CD4-positive, alpha-beta memory T cell (primary cell): ENCODE measurements around the gene RNASE11. TPM values are rescaled to one million over a fixed set of nuclear protein-coding genes. Genes with fewer than 3 reads are reported as not detected.

Experiments
- CTCF ChIA-PET: fragments of 350-600 bp; sonication (Branson Sonifier 250); formaldehyde crosslinking; loops from one replicate; lab custom pipeline; 2021; ENCODE audit warnings: inconsistent platforms; ENCODE audit not compliant: partially characterized antibody; lab: Charles Lee
- POLR2A ChIA-PET: fragments of 350-600 bp; sonication (Branson Sonifier 250); formaldehyde crosslinking; loops from one replicate; lab custom pipeline; 2021; ENCODE audit not compliant: partially characterized antibody; lab: Charles Lee
- DNase-seq, 5 donors: peaks; one replicate each; pipeline versions ENCODE4 v3.0.0 to v3.0.0-alpha.2; 2020 to 2022; ENCODE audit warnings: mixed read lengths in 1 of 5
- H3K27ac ChIP-seq: one replicate; pipeline ENCODE4 v1.7.0; 2013; ENCODE audit warnings: low read depth, low read length
- H3K27me3 ChIP-seq: 2 replicates; pipeline ENCODE4 v1.7.0; 2013; ENCODE audit warnings: mild to moderate bottlenecking, low read length, moderate library complexity; ENCODE audit not compliant: insufficient read depth
- H3K36me3 ChIP-seq: 2 replicates; pipeline ENCODE4 v1.7.0; 2013; ENCODE audit warnings: mild to moderate bottlenecking, low read length, moderate library complexity; ENCODE audit not compliant: insufficient read depth
- H3K4me1 ChIP-seq: 2 replicates; pipeline ENCODE4 v1.7.0; 2013; ENCODE audit warnings: mild to moderate bottlenecking, low read length, moderate library complexity; ENCODE audit not compliant: insufficient read depth
- H3K4me3 ChIP-seq, 2 donors: one replicate each; pipeline ENCODE4 v1.7.0; 2013; ENCODE audit warnings: low read length in 2 of 2, mild to moderate bottlenecking in 1 of 2
- H3K9me3 ChIP-seq, 2 donors: one replicate each; pipeline ENCODE4 v1.7.0; 2013; ENCODE audit warnings: low read length in 2 of 2, control low read depth in 1 of 2; ENCODE audit not compliant: control insufficient read depth in 1 of 2
- H3K27ac Mint-ChIP-seq, 7 donors: one replicate each; pipeline ENCODE4 v1.8.0; 2020 to 2021; ENCODE audit warnings: mixed read lengths in 7 of 7, mild to moderate bottlenecking in 6 of 7, inconsistent platforms in 3 of 7, moderate library complexity in 3 of 7
- H3K27me3 Mint-ChIP-seq, 2 donors: one replicate each; pipeline ENCODE4 v1.8.0; 2020 to 2021; ENCODE audit warnings: mixed read lengths in 2 of 2
- H3K36me3 Mint-ChIP-seq, 2 donors: one replicate each; pipeline ENCODE4 v1.8.0; 2020 to 2021; ENCODE audit warnings: mixed read lengths in 2 of 2, inconsistent platforms in 1 of 2, mild to moderate bottlenecking in 1 of 2
- H3K4me1 Mint-ChIP-seq, 4 donors: one replicate each; pipeline ENCODE4 v1.8.0; 2020 to 2021; ENCODE audit warnings: mixed read lengths in 4 of 4, mild to moderate bottlenecking in 1 of 4
- H3K4me3 Mint-ChIP-seq, 8 donors: one replicate each; pipeline ENCODE4 v1.8.0; 2020 to 2021; ENCODE audit warnings: mixed read lengths in 8 of 8, mild to moderate bottlenecking in 7 of 8, moderate library complexity in 6 of 8, inconsistent platforms in 3 of 8
- H3K9me3 Mint-ChIP-seq, 8 donors: one replicate each; pipeline ENCODE4 v1.8.0; 2020 to 2021; ENCODE audit warnings: mixed read lengths in 8 of 8, mild to moderate bottlenecking in 5 of 8, inconsistent platforms in 3 of 8, moderate library complexity in 1 of 8
- intact Hi-C: fragments of 100-400 bp; cut with micrococcal nuclease; formaldehyde crosslinking; loops from one replicate; pipeline ENCODE4 v1.15.1; 2023
- polyA plus RNA-seq, 2 donors: library from polyadenylated mRNA; unstranded; fragments of 300-500 nt; fragmentation: Illumina TruSeq; gene quantifications; one replicate each; pipeline ENCODE4 v1.2.3, GENCODE V29; 2021
- total RNA-seq, 2 experiments: library from RNA; stranded (reverse); gene quantifications; one replicate each; pipeline ENCODE4 v1.2.3, GENCODE V29; 2021

Gene RNASE11
- total and polyA plus RNA-seq, 4 experiments from 2014 or later, result not detected

GRCh38 chr14:20550926-20551325 is 36.9 kb downstream of the RNASE11 start:
- Histone ChIP-seq H3K36me3 (no peaks in the 10 kb centered on the region), H3K4me1 (no peaks in the 10 kb centered on the region), H3K27ac (no peak overlapping the region), H3K27me3 (no peaks in the 10 kb centered on the region), H3K9me3 (no peaks in the 10 kb centered on the region), H3K4me3 (no peak overlapping the region)
- Mint-ChIP-seq H3K4me3 (no peak overlapping the region), H3K27me3 (peaks cover 2 to 3% of the 10 kb centered on the region in 2 donors), H3K9me3 (no peaks in the 10 kb centered on the region), H3K4me1 (no peaks in the 10 kb centered on the region), H3K36me3 (no peaks in the 10 kb centered on the region), H3K27ac (no peak overlapping the region)
- intact Hi-C loops, result no loop called here
- ChIA-PET CTCF (interaction anchor here (1.5 to 1.7 kb wide), 2 partner anchors 20 to 135 kb away, joined by 4 to 5 read pairs; no protein-coding TSS in a partner anchor), POLR2A (no interaction called here)
- no peak for DNase-seq

DNA sequence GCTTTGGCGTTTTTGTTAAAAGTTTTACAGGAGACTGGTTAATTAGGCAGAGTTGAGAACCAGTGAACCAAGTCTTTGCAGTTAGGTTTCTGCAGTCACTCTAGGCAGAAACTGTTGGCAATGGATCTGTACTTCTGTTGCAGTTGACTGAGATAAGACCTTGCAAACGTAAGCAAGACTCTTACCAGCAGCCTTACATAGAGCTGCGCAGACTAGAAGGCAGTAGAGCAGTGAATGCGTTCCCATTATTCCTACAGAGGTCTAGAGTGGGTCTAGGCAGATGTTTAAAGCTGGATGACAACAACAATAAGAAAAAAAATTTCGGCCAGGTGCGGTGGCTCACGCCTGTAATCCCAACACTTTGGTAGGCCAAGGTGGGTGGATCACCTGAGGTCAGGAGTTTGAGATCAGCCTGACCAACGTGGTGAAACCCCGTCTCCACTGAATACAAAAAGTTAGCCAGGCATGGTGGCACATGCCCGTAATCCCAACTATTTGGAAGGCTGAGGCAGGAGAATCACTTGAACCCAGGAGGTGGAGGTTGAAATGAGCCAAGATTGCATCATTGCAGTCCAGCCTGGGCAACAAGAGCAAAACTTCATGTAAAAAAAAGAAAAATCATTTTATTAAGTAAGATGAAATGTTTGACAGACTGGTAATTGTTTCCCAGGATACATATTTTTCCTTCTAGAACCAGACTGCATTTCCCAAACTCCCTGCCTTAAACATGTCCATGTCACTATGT is 39.2 kb downstream of the RNASE11 start:
- CTCF ChIA-PET, result interaction anchor here (1.5 kb wide), 1 partner anchor 18 kb away, joined by 5 read pairs; no protein-coding TSS in a partner anchor
- H3K36me3 Mint-ChIP-seq, result no peaks in the 10 kb centered on the region

DNA sequence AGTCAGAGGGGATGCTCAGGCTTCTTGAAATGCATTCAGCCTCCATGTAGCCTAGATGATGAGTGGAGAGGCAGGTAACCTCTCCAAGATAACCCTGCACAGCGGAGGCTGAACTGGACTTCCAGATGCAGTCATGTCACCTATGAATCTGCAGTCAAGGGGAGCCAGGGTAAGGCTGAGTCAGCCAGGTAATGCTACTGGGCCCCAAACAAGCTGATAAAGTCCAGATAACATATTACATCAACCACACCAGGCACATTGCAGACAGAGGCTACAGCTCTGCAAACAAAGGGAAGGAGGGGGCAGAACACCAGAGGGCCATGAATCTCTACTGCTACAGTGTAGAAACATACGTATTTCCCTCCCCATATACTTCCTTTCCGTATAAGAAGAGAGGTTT is 40.9 kb downstream of the RNASE11 start:
- Mint-ChIP-seq H3K4me1 (no peaks in the 10 kb centered on the region), H3K36me3 (no peaks in the 10 kb centered on the region), H3K4me3 (no peak overlapping the region), H3K27ac (no peak overlapping the region), H3K9me3 (peaks cover 0 to 2% (median 0%) of the 10 kb centered on the region in 8 donors), H3K27me3 (peaks cover 9 to 17% of the 10 kb centered on the region in 2 donors)
- Histone ChIP-seq H3K36me3 (no peaks in the 10 kb centered on the region), H3K9me3 (no peaks in the 10 kb centered on the region), H3K4me1 (no peaks in the 10 kb centered on the region), H3K27me3 (no peaks in the 10 kb centered on the region), H3K4me3 (no peak overlapping the region), H3K27ac (no peak overlapping the region)
- POLR2A ChIA-PET, result no interaction called here
- DNase-seq, result no peak
- CTCF ChIA-PET, result interaction anchor here (1.5 kb wide), 1 partner anchor 16 kb away, joined by 5 read pairs; no protein-coding TSS in a partner anchor
- intact Hi-C loops, result no loop called here

More for the DNA sequence above, 39.2 kb downstream of the RNASE11 start:
- Histone ChIP-seq H3K27ac (no peak overlapping the region), H3K36me3 (no peaks in the 10 kb centered on the region), H3K27me3 (no peaks in the 10 kb centered on the region), H3K9me3 (no peaks in the 10 kb centered on the region), H3K4me3 (no peak overlapping the region), H3K4me1 (no peaks in the 10 kb centered on the region)
- Mint-ChIP-seq H3K9me3 (peaks cover 0 to 2% (median 0%) of the 10 kb centered on the region in 8 donors), H3K4me1 (no peaks in the 10 kb centered on the region), H3K27ac (no peak overlapping the region), H3K4me3 (no peak overlapping the region), H3K27me3 (peaks cover 9 to 12% of the 10 kb centered on the region in 2 donors)
- intact Hi-C loops, result no loop called here
- DNase-seq, result no peak
- POLR2A ChIA-PET, result no interaction called here

DNA sequence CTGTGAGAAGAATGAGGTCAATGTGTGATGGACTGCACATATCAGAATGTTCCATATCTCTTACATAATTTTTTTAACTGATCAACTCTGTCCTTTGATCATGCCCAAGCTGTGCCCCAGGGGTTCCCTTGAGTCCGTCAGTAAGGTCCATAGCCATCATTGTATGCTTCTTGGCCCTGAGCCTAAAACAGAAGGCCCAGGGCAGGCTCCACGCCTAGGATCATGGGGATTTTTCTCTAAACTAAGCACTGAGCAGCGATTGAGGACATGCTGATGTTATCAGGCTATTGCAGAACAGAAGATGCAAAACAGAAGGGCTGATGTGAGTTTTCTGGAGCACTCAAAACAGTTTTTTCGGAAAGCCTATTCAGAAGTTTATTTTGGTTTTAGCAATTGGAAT is 47.9 kb downstream of the RNASE11 start:
- CTCF ChIA-PET, result interaction anchor here (1.0 kb wide), 1 partner anchor 9 kb away, joined by 5 read pairs; no protein-coding TSS in a partner anchor
- H3K36me3 Mint-ChIP-seq, result no peaks in the 10 kb centered on the region

More for the DNA sequence above, 47.9 kb downstream of the RNASE11 start:
- H3K27me3 Mint-ChIP-seq, result peaks cover 7 to 16% of the 10 kb centered on the region in 2 donors
- no peak for DNase-seq
- POLR2A ChIA-PET, result no interaction called here
- Histone ChIP-seq H3K4me3 (no peak overlapping the region), H3K9me3 (no peaks in the 10 kb centered on the region), H3K27ac (no peak overlapping the region), H3K4me1 (no peaks in the 10 kb centered on the region), H3K27me3 (no peaks in the 10 kb centered on the region), H3K36me3 (no peaks in the 10 kb centered on the region)
- intact Hi-C loops, result no loop called here
- H3K27ac Mint-ChIP-seq, result no peak overlapping the region
- H3K4me3 Mint-ChIP-seq, result no peak overlapping the region
- H3K4me1 Mint-ChIP-seq, result no peaks in the 10 kb centered on the region
- peaks cover 0 to 2% (median 0%) of the 10 kb centered on the region in 8 donors for H3K9me3 Mint-ChIP-seq

Other genes with a start within 250 kb of the RNASE11 start
- gene PARP2, start 244.4 kb downstream of the RNASE11 start, total RNA-seq, result 10 to 100 TPM; 20.3 to 25.0 TPM
- 10 to 100 TPM; 13.1 to 13.6 TPM for gene PARP2, start 244.4 kb downstream of the RNASE11 start, polyA plus RNA-seq
- gene TEP1, start 174.5 kb downstream of the RNASE11 start, total RNA-seq, result 10 to 100 TPM; 66.7 to 67.3 TPM
- gene TEP1, start 174.5 kb downstream of the RNASE11 start, polyA plus RNA-seq, result 1 to 10 TPM in 1 of 2 donors, not detected in 1; 6.8 TPM
- under 1 TPM; 0.14 to 0.15 TPM for gene KLHL33, start 151.8 kb downstream of the RNASE11 start, total RNA-seq
- not detected for gene KLHL33, start 151.8 kb downstream of the RNASE11 start, polyA plus RNA-seq
- gene OSGEP, start 133.2 kb downstream of the RNASE11 start, total RNA-seq, result 10 to 100 TPM; 72.3 to 75.9 TPM
- gene OSGEP, start 133.2 kb downstream of the RNASE11 start, polyA plus RNA-seq, result 10 to 100 TPM; 39.3 to 41.8 TPM
- gene APEX1, start 132.8 kb downstream of the RNASE11 start, total RNA-seq, result 100 to 1,000 TPM; 102 to 105 TPM
- 100 to 1,000 TPM; 138 to 144 TPM for gene APEX1, start 132.8 kb downstream of the RNASE11 start, polyA plus RNA-seq
- 10 to 100 TPM; 77.8 to 78.1 TPM for gene PIP4P1, start 126.6 kb downstream of the RNASE11 start, total RNA-seq
- gene PIP4P1, start 126.6 kb downstream of the RNASE11 start, polyA plus RNA-seq, result 10 to 100 TPM; 32.4 to 44.3 TPM
- 100 to 1,000 TPM; 106 to 108 TPM for gene PNP, start 118.6 kb downstream of the RNASE11 start, total RNA-seq
- 100 to 1,000 TPM in 1 of 2 donors, 10 to 100 TPM in 1; 53.8 to 101 TPM for gene PNP, start 118.6 kb downstream of the RNASE11 start, polyA plus RNA-seq
- 1 to 10 TPM; 1.2 to 1.4 TPM for gene RNASE10, start 82.5 kb downstream of the RNASE11 start, total RNA-seq
- gene RNASE10, start 82.5 kb downstream of the RNASE11 start, polyA plus RNA-seq, result not detected
- gene RNASE9, start 27.0 kb downstream of the RNASE11 start, total RNA-seq, result not detected
- not detected for gene RNASE9, start 27.0 kb downstream of the RNASE11 start, polyA plus RNA-seq
- gene RNASE12, start 3.4 kb upstream of the RNASE11 start, total RNA-seq, result not detected
- gene RNASE12, start 3.4 kb upstream of the RNASE11 start, polyA plus RNA-seq, result not detected
- not detected for gene OR6S1, start 53.7 kb upstream of the RNASE11 start, total RNA-seq
- gene OR6S1, start 53.7 kb upstream of the RNASE11 start, polyA plus RNA-seq, result not detected
- 1 to 10 TPM; 2.1 to 2.6 TPM for gene RNASE4, start 96.6 kb upstream of the RNASE11 start, total RNA-seq
- gene RNASE4, start 96.6 kb upstream of the RNASE11 start, polyA plus RNA-seq, result 1 to 10 TPM; 1.6 to 2.5 TPM
- 1 to 10 TPM; 1.1 to 1.3 TPM for gene ANG, start 100.8 kb upstream of the RNASE11 start, total RNA-seq
- gene ANG, start 100.8 kb upstream of the RNASE11 start, polyA plus RNA-seq, result 1 to 10 TPM; 1.4 to 2.8 TPM
- gene EDDM3A, start 157.9 kb upstream of the RNASE11 start, total RNA-seq, result not detected
- not detected for gene EDDM3A, start 157.9 kb upstream of the RNASE11 start, polyA plus RNA-seq
- gene EDDM3B, start 180.4 kb upstream of the RNASE11 start, total RNA-seq, result not detected
- gene EDDM3B, start 180.4 kb upstream of the RNASE11 start, polyA plus RNA-seq, result not detected
- gene RNASE6, start 193.3 kb upstream of the RNASE11 start, total RNA-seq, result 1 to 10 TPM; 4.5 to 4.8 TPM
- gene RNASE6, start 193.3 kb upstream of the RNASE11 start, polyA plus RNA-seq, result 10 to 100 TPM; 11.8 to 15.8 TPM
- 1 to 10 TPM; 4.9 to 5.3 TPM for gene RNASE1, start 214.8 kb upstream of the RNASE11 start, total RNA-seq
- gene RNASE1, start 214.8 kb upstream of the RNASE11 start, polyA plus RNA-seq, result not detected